GM12801 (cell line): ENCODE data around the gene GAS2.

Experiments used
- CTCF ChIP-seq: IDR thresholded peaks from one replicate; pipeline ENCODE4 v1.5.1; 2011; ENCODE audit warnings: control low read depth; ENCODE audit not compliant: insufficient read length; ENCODE audit errors: extremely low read depth

The GAS2 gene

DNA sequence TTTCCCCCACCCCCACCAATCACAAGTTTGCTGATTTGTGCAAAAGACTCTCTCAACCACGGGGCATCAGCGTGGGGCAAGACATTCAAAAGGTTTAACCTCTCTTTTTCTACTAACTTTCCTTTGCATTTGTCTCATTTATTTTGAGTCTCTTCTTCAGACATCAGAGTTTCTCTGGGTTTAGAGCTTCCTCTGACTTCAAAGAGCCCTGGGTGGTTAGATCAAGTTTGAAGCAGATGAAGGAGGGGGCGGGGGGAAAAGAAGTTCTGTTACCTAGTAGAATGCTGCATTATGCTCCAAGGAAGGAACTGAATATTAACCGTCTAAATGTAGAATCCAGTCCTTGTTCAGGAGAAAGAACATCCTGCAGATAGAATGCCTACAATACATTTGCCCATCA lies 24.5 kb downstream of the GAS2 start:
- TF ChIP-seq CTCF, result no peak

GRCh38 chr11:22699388-22699787 lies 33.0 kb downstream of the GAS2 start:
- TF ChIP-seq CTCF, result no peak

GRCh38 chr11:22702031-22702430 lies 35.6 kb downstream of the GAS2 start:
- TF ChIP-seq CTCF, result no peak

DNA sequence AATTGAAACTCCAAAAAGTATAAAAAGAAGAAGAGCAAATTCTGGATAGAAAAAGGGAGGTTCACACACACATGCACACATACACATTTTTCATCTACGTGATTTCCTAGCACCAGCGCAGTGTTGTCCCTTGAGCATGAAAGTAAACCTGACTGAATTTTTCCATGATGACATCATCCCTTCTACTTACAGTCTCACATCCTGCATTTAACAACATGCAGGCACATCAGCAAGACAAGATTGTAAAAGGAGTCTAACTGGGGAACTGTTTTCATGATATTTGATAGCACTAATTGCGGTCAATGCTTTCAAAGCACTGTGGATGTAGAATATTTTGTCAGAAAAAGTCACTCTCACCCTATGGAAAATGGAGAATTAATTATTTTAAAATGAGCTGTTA lies 36.6 kb downstream of the GAS2 start:
- TF ChIP-seq CTCF, result no peak

DNA sequence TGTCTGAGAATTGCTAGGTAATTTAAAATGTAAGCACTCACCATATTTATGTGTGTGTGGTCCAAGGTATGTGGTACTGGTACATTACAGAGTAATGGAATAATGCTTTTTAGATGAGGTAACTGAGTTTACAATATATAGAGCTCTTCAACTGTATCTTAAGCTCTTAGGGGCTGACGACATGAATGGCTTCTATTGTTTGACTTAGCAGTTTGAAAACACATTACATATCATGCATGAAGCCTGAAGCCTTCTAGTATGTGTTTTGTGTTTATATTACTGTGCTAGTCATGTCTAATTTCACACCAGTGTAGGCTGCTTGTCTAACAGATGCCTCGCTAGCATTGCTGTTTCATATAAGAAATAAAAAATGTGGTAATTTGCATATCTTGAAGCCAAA lies 37.2 kb downstream of the GAS2 start:
- no peak for TF ChIP-seq CTCF

GRCh38 chr11:22707119-22707899 lies 40.9 kb downstream of the GAS2 start:
- no peak for TF ChIP-seq CTCF

DNA sequence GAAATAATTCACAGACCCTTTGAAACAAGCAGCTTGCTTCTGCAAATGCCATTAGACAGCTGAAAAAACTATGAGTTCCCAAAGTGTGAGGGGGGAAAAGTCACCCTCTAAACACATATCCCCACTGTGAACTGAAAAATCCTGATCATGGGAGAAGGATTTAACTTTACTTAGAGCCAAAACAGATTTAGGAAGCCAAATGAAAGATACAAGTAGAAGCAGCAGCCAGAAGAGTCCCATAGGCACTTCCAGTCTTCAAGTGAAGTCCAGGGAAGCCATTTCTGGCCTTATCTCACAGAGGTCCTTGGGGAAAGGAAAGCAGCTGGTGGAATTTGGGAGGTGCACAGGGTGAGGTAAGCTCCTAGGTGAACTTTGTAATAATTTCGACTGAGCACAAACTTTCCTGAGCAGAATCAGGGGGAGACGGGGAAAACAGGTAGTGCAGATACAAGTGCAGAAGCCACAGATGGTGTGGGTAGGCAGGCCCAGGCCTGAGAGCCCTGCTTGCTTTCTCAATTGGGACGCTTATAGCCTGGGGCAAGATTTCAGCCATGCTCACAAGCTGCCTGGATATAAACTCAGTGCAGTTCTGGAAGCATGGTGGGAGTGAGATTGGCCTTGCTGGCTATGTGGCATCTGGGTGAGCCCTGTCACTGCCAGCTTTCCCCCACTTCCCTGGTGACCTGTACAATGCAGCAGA lies 44.8 kb downstream of the GAS2 start:
- TF ChIP-seq CTCF, result no peak
